Measurements from ENCODE around the gene WDR41.

WDR41 gene

GRCh38 chr5:77409870-77410621 is 82.1 kb downstream of the WDR41 start:
- no peak for DNase-seq (ENCODE audit: low read depth)
- no peak overlapping the region for H3K4me3 ChIP-seq (ENCODE audit: low read depth, low read length)

GRCh38 chr5:77407152-77407551 is 85.0 kb downstream of the WDR41 start:
- no peak for DNase-seq (ENCODE audit: low read depth)
- no peak overlapping the region for H3K4me3 ChIP-seq (ENCODE audit: low read depth, low read length)
- no peak for TF ChIP-seq CTCF (IDR thresholded peaks at IDR 0.05; ENCODE audit: low read depth, low read length, missing control alignments)

More at GRCh38 chr5:77409870-77410621, 82.1 kb downstream of the WDR41 start:
- no peak for TF ChIP-seq CTCF (IDR thresholded peaks at IDR 0.05; ENCODE audit: low read depth, low read length, missing control alignments)

- TF ChIP-seq CTCF (IDR thresholded peaks at IDR 0.05; ENCODE audit: low read depth, low read length, missing control alignments) = no peak
- DNase-seq (ENCODE audit: low read depth) = no peak
- H3K4me3 ChIP-seq (ENCODE audit: low read depth, low read length) = no peak overlapping the region
Observed at GRCh38 chr5:77402796-77403195, 89.3 kb downstream of the WDR41 start.

GRCh38 chr5:77400645-77401044 is 91.5 kb downstream of the WDR41 start:
- TF ChIP-seq CTCF (IDR thresholded peaks at IDR 0.05; ENCODE audit: low read depth, low read length, missing control alignments) = no peak
- no peak for DNase-seq (ENCODE audit: low read depth)
- H3K4me3 ChIP-seq (ENCODE audit: low read depth, low read length) = no peak overlapping the region

- no peak overlapping the region for H3K4me3 ChIP-seq (ENCODE audit: low read depth, low read length)
- no peak for DNase-seq (ENCODE audit: low read depth)
- no peak for TF ChIP-seq CTCF (IDR thresholded peaks at IDR 0.05; ENCODE audit: low read depth, low read length, missing control alignments)
Observed at GRCh38 chr5:77398896-77399295, 93.2 kb downstream of the WDR41 start.

GRCh38 chr5:77398458-77398857 is 93.7 kb downstream of the WDR41 start:
- no peak overlapping the region for H3K4me3 ChIP-seq (ENCODE audit: low read depth, low read length)
- no peak for DNase-seq (ENCODE audit: low read depth)
- TF ChIP-seq CTCF (IDR thresholded peaks at IDR 0.05; ENCODE audit: low read depth, low read length, missing control alignments) = no peak
